DMS153 treated with DMSO at 0.1 percent for 48 hours (cell line): Measurements from ENCODE around the gene CNTNAP2.

ENCODE experiments used
- DNase-seq: peaks from one replicate; lab custom pipeline; 2025; ENCODE audit not compliant: unreplicated experiment; lab: John Stamatoyannopoulos, UW

CNTNAP2 gene

GRCh38 chr7:147432079-147432478, 1315.5 kb downstream of the CNTNAP2 start:
- DNase-seq, result no peak

DNA sequence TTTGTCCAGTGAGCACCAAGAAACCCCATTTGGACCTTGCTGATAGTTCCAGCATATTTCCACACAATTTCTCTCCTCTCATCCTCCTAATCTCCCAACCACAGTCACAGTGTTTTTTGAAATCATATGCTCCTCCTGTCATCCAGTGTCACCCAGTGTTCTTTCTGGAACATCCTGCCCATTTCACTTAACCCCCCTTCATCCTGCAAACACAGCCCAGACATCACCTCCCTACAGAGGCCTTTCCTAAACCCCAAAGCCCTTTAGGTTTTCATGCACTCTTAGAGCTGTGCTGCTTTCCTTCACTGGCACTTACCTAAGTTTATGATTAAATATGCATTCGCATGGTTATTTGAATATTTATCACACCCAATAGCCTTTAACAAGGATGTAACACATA, 1316.0 kb downstream of the CNTNAP2 start:
- no peak for DNase-seq

GRCh38 chr7:147436718-147437117, 1320.1 kb downstream of the CNTNAP2 start:
- DNase-seq, result no peak

- no peak for DNase-seq
Measured at GRCh38 chr7:147438216-147438615, 1321.6 kb downstream of the CNTNAP2 start.

DNA sequence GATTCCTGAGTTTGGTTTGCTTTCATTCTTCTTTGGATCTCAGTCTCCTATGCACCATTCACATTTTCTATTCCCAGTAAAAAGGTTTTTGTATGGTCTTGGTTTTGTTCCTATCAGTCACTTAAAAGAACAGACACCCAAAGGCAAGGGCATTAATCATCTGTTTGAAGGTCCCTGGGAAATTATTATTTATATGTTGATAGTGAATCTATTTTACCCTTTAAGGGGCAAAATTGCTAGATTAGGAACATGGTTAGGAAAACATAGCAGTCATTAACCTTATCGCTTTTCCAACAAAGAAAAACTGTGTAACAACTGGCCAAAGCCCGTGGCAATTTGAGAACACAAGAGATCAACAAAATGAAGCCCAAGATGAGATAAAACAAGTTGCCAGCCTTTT, 1327.3 kb downstream of the CNTNAP2 start:
- no peak for DNase-seq

- DNase-seq, result no peak
Measured at GRCh38 chr7:147452816-147453215, 1336.2 kb downstream of the CNTNAP2 start.

DNA sequence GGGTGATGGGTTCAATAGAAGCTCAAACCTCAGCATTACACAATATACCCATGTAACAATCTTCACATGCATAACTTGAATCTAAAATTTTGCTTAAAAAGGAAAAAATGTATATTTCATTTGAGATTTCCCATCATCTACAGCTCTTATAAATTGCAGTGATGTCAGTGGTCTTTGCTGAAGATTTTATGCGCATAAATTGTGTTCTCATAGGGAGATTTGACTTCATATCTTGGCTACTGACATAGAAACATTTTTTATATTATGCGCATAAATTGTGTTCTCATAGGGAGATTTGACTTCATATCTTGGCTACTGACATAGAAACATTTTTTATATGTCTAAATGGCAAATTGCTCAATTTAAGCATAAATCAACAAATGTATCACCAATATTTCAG, 1348.6 kb downstream of the CNTNAP2 start:
- no peak for DNase-seq

DNA sequence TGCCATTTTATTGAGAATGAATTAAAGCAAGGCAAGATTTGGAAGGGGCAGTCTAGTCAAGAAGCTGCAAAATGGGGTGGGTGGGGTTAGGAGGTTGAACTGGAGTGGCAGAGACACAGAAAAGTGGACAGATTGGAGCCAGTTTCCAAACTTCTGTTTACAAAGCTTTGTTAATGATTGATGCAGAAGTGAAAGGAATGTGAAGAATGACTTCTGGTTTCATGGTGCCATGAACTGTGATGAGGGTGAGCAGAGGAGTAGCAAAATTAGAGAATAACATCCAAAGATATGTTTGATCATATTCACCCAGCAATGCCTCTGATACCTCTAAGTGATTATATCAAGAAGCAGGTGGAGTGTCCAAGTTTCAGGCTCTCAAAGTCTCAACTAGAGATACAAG, 1356.0 kb downstream of the CNTNAP2 start:
- DNase-seq, result no peak

- DNase-seq, result no peak
Measured at GRCh38 chr7:147474862-147475261, 1358.3 kb downstream of the CNTNAP2 start.

- DNase-seq, result no peak
Measured at GRCh38 chr7:147477526-147477925, 1360.9 kb downstream of the CNTNAP2 start.

GRCh38 chr7:147478796-147479195, 1362.2 kb downstream of the CNTNAP2 start:
- no peak for DNase-seq

DNA sequence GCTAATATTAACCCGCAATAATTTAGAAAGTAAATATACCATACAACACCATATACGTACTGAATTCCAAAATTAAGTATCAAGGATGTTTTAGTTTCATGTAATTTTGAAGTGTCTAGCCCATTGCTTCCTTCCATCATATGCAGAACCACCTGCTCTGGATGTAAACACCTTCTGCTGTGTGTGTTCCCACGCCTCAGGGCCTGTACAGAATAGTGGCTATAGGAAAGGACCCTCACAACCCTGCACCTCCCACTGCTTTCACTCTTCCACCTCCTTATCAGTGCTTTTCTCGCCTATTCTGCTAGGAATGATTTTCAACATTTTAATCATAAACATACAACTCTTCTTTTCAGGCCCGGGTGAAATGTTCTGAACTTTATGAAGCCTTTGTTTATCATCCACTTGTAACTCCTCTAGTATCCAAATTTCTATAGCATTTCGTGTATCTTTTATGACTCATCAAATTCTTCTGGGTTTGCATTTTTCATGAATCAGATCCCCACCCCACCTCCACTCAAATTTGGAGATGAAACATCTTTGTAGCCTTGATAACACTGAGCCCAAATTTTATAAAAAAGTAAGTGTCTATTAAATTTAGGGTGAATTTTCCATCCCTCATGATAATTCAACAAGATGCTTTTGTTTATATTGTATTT, 1367.2 kb downstream of the CNTNAP2 start:
- DNase-seq, result no peak

GRCh38 chr7:147485660-147486210, 1369.1 kb downstream of the CNTNAP2 start:
- DNase-seq, result no peak

DNA sequence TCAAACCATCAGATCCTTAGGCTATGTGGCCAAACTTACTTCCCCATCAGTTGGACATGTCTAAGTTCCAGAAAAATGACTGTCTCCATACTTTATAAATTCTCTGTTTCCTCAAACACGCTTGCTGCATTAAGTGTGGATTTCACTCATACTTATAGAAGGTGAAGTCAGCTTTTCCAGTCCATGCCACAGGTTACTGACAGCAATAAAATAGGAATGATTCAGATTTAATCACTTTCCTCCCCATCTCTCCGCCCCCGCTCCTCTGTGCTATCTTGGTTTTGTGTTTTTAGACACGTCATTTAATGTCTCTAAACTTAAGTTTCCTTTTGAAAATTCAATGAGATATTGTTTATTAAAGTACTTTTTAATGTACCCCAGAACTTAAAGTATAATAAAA, 1376.0 kb downstream of the CNTNAP2 start:
- DNase-seq, result no peak

- DNase-seq, result no peak
Measured at GRCh38 chr7:147496209-147496608, 1379.6 kb downstream of the CNTNAP2 start.

DNA sequence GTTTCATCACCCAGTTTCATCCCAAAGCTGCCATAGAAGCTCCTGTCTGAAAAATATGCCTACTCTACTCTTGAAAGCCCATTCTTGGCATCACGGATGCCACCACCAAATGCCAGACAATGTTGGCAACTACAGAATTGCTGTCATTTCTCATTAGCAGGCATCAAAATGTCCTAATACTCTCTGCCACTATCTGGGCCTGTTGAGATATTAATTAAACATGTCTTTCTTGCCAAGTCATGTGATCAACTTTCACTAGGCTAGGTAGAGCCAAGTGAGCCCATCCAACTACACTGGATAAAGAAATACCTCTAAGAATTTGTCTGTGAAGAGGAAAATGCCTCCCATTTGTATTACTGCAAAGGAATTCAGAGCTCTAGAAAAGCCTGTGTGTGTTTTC, 1380.6 kb downstream of the CNTNAP2 start:
- DNase-seq, result no peak

GRCh38 chr7:147498081-147498480, 1381.5 kb downstream of the CNTNAP2 start:
- DNase-seq, result no peak

GRCh38 chr7:147509035-147509501, 1392.5 kb downstream of the CNTNAP2 start:
- DNase-seq, result no peak

GRCh38 chr7:147509541-147510200, 1393.1 kb downstream of the CNTNAP2 start:
- DNase-seq, result no peak

DNA sequence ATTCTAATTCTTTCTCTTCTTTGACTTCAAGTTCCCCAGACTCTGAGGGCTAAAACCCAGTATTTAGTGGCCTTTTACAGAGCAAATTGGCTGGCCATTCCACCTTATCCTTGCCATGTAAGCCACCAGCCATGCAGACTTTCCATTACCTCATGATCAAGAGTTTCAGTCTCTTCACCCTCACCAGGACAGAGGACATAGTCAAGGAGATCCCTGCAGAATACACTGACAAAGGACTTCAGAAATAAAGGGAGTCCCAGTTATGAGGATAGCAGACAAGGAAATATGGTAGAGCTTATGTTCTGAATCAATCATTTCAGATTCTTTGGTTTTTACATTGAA, 1393.6 kb downstream of the CNTNAP2 start:
- no peak for DNase-seq

DNA sequence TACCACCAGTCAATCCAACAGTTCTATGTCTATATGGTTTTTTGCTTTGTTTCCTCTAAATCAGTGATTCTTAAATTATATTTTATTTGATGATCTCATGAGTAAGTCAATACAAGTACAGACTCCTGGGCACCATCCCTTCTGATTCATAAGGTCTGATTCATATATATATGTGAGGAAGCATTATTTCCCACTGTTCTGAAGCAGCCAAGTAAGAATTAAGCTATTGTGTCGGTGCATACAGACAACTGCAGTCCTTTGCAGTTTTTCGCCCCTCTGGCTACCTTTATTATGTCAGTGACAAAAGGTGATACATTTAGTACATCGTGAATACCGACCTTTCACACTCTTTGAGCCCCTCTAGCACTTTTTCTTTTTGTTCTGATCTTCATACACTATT, 1394.3 kb downstream of the CNTNAP2 start:
- DNase-seq, result no peak

DNA sequence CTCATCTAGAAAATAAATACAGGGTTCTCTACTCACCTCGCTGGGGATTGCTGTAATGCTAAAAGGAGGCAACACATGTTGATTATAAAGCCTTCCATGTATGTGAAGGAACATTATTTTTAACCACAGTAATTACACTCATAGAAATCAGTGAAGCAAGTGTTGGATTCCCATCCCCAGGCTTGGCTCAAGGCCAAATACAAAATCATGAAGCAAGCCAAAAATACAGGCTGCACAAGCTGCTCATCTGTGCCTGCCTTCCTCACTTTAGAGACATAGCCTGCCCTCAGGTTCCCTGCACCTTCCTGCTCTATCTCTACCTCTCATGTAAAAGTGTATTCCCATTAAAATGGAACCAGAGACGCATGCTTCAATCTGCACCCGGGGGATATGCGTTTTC, 1396.8 kb downstream of the CNTNAP2 start:
- DNase-seq, result no peak

DNA sequence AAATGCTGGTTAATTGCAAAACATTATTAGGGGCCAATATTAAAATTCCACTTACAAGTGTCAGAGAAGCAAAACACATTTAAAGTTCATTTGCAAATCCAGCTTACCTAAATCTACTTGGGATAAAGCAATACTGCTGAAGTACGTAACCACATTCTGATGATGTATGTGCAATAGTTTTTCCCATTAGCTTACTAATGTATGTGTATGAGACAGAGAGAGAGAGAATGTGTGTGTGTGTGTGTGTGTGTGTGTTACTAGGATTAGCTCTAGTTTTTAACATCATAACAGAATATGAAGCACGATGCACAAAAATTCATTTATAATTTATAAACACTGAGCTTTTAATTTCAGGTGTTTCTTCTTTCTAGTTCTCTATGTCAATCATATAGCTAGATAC, 1399.8 kb downstream of the CNTNAP2 start:
- DNase-seq, result no peak
